Stimulated activated naive B cell treated with anti-CD40 and anti-IgM and Interleukin-4, amounts not matched to agents 10 μg/mL and 1 μg/mL and 100 μg/mL, for 72 hours (primary cell): ENCODE data around the gene VSIR.

Source experiments
- ATAC-seq, 2 donors: fragments of 150-1000 bp; cut with Tn5 transposase; replicated peaks; 2 replicates each; pipeline ENCODE4 v1.10.0; 2021; ENCODE audit warnings: moderate library complexity in 1 of 2
- DNase-seq: peaks from one replicate; pipeline ENCODE4 v3.0.0; 2021
- H3K27ac Mint-ChIP-seq: one replicate; pipeline ENCODE4 v1.8.0; 2022; ENCODE audit warnings: mild to moderate bottlenecking, mixed read lengths
- H3K27me3 Mint-ChIP-seq, 2 donors: one replicate each; pipeline ENCODE4 v1.8.0; 2022; ENCODE audit warnings: mixed read lengths in 2 of 2
- H3K36me3 Mint-ChIP-seq, 2 donors: one replicate each; pipeline ENCODE4 v1.8.0; 2022; ENCODE audit warnings: mixed read lengths in 2 of 2, mild to moderate bottlenecking in 1 of 2
- H3K4me1 Mint-ChIP-seq, 2 donors: one replicate each; pipeline ENCODE4 v1.8.0; 2022; ENCODE audit warnings: mixed read lengths in 2 of 2, mild to moderate bottlenecking in 1 of 2
- H3K4me3 Mint-ChIP-seq, 2 donors: one replicate each; pipeline ENCODE4 v1.8.0; 2022; ENCODE audit warnings: mild to moderate bottlenecking in 2 of 2, mixed read lengths in 2 of 2, moderate library complexity in 1 of 2
- H3K9me3 Mint-ChIP-seq, 2 donors: one replicate each; pipeline ENCODE4 v1.8.0; 2022; ENCODE audit warnings: mixed read lengths in 2 of 2, mild to moderate bottlenecking in 1 of 2

VSIR gene

GRCh38 chr10:71755179-71755879 lies 18.0 kb downstream of the VSIR start:
- Mint-ChIP-seq H3K4me1 (peaks cover 56 to 69% of the 10 kb centered on the region in 2 donors), H3K27ac (no peak overlapping the region), H3K27me3 (no peaks in the 10 kb centered on the region), H3K4me3 (no peak overlapping the region), H3K9me3 (no peaks in the 10 kb centered on the region), H3K36me3 (peaks cover 0 to 10% of the 10 kb centered on the region in 2 donors)
- ATAC-seq (no peak), DNase-seq (no peak)

DNA sequence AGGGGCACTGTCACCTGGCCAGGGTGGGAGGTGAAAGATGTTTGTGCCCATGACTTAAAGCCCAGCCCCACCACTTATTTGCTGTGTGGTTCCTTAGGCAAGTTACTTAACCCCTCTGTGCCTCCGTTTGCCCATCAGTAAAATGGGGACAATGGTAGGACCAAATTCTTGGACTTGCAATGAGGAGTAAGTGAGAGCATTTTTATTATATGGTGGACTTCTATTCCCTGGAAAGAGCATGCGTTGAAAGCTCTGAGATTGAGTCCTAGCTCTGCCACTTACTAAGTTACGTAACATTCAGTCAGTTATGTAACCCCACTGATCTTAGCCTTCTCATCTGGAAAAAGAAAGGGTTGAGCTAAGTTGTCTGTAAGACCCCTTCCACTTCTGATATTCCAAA lies 18.8 kb downstream of the VSIR start:
- no peaks in the 10 kb centered on the region for H3K9me3 Mint-ChIP-seq
- DNase-seq (no peak), ATAC-seq (no peak)
- H3K36me3 Mint-ChIP-seq: peaks cover 0 to 10% of the 10 kb centered on the region in 2 donors
- no peaks in the 10 kb centered on the region for H3K27me3 Mint-ChIP-seq
- no peak overlapping the region for H3K27ac Mint-ChIP-seq
- H3K4me3 Mint-ChIP-seq: no peak overlapping the region
- peaks cover 63 to 75% of the 10 kb centered on the region in 2 donors for H3K4me1 Mint-ChIP-seq

GRCh38 chr10:71753960-71754505 lies 19.3 kb downstream of the VSIR start:
- ATAC-seq: no peak

GRCh38 chr10:71753091-71753959 lies 20.0 kb downstream of the VSIR start:
- Mint-ChIP-seq H3K4me1 (peaks cover 73 to 87% of the 10 kb centered on the region in 2 donors), H3K9me3 (no peaks in the 10 kb centered on the region), H3K27me3 (no peaks in the 10 kb centered on the region), H3K4me3 (peak overlapping the region; percentile 36 to 44), H3K27ac (peak overlapping the region; percentile 21), H3K36me3 (peaks cover 0 to 13% of the 10 kb centered on the region in 2 donors)
- ATAC-seq: no peak
- DNase-seq: no peak

More at GRCh38 chr10:71753960-71754505, 19.3 kb downstream of the VSIR start:
- Mint-ChIP-seq H3K4me1 (peaks cover 66 to 80% of the 10 kb centered on the region in 2 donors), H3K36me3 (peaks cover 0 to 10% of the 10 kb centered on the region in 2 donors), H3K27me3 (no peaks in the 10 kb centered on the region), H3K27ac (peak overlapping the region; percentile 47), H3K4me3 (peak overlapping the region in 1 of 2 donors; percentile 36), H3K9me3 (no peaks in the 10 kb centered on the region)
- no peak for DNase-seq

GRCh38 chr10:71752391-71753090 lies 20.8 kb downstream of the VSIR start:
- Mint-ChIP-seq H3K27ac (peak overlapping the region; percentile 44), H3K4me3 (peak overlapping the region in 1 of 2 donors; percentile 20), H3K27me3 (no peaks in the 10 kb centered on the region), H3K4me1 (peaks cover 73 to 87% of the 10 kb centered on the region in 2 donors), H3K36me3 (peaks cover 0 to 13% of the 10 kb centered on the region in 2 donors), H3K9me3 (peaks cover 0 to 2% of the 10 kb centered on the region in 2 donors)
- DNase-seq (no peak), ATAC-seq (peak in 1 of 2 donors; percentile 13)

DNA sequence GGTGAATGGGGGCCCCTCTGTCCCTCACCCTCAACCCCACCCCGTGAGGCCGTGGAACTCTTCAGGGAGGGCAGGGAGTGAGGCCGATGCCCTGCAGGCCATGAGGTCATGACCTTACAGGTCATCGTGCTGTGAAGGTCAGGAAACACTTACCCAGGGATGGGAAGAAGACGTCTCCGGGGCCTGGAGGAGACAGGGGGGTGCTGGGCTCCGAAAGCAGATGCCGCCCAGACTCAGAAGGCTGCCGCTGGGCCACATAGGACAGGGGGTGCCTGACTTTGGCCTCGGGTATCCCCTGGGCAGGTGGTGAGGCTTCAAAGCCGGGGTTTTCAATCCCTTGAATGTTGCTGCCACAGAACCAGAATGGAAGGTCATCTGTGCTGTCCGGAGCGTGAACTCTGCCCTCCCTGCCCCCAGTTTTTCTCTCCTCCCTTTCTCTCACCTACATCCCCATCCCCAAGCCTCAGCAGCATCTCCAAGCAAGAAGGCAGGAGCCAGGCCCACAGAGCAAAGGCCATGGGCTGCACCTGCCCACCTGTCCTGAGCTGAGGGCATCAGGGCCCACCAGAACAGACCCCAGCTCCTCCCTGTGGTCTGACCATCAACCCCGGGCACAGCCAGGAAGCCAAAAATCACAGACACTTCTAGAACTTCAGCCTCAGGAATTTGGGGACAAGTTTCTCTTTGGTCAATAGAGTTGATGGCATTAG lies 21.6 kb downstream of the VSIR start:
- H3K27me3 Mint-ChIP-seq: no peaks in the 10 kb centered on the region
- H3K36me3 Mint-ChIP-seq: peaks cover 0 to 13% of the 10 kb centered on the region in 2 donors
- H3K4me3 Mint-ChIP-seq: no peak overlapping the region
- H3K27ac Mint-ChIP-seq: peak overlapping the region; percentile 88
- H3K9me3 Mint-ChIP-seq: peaks cover 0 to 2% of the 10 kb centered on the region in 2 donors
- peaks cover 76 to 87% of the 10 kb centered on the region in 2 donors for H3K4me1 Mint-ChIP-seq
- DNase-seq: no peak
- no peak for ATAC-seq

- peaks cover 0 to 13% of the 10 kb centered on the region in 2 donors for H3K36me3 Mint-ChIP-seq
- H3K9me3 Mint-ChIP-seq: peaks cover 0 to 2% of the 10 kb centered on the region in 2 donors
- no peak for DNase-seq
- H3K27me3 Mint-ChIP-seq: no peaks in the 10 kb centered on the region
- H3K4me3 Mint-ChIP-seq: peak overlapping the region; percentile 3 to 7
- ATAC-seq: no peak
- peaks cover 74 to 87% of the 10 kb centered on the region in 2 donors for H3K4me1 Mint-ChIP-seq
- peak overlapping the region; percentile 38 for H3K27ac Mint-ChIP-seq
Measured at GRCh38 chr10:71750986-71751385, 22.3 kb downstream of the VSIR start.

- Mint-ChIP-seq H3K4me1 (peaks cover 79 to 92% of the 10 kb centered on the region in 2 donors), H3K36me3 (peaks cover 0 to 13% of the 10 kb centered on the region in 2 donors), H3K27me3 (no peaks in the 10 kb centered on the region), H3K27ac (peak overlapping the region; percentile 38), H3K4me3 (peak overlapping the region; percentile 3 to 6), H3K9me3 (peaks cover 0 to 2% of the 10 kb centered on the region in 2 donors)
- no peak for DNase-seq
- ATAC-seq: no peak
Measured at GRCh38 chr10:71750124-71750841, 23.0 kb downstream of the VSIR start.

DNA sequence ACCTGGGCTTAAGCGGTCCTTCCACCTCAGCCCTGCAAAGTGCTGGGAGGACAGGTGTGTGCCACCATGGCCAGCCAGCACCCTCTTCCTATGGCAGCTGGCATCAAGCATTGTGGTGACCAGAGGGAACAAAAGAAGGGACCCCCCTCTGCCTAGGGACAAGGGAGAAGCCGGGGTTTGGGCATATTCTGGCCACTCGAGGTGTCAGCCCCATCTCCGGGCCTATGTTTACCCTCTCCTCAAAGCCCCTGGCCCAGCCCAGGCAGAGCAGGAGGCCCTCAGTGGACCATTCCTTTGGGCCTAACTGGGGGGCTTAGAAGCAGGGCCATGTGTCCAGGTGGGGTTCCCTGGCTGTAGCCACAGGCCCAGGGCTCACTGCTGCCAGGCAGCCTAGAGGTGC lies 23.9 kb downstream of the VSIR start:
- H3K36me3 Mint-ChIP-seq: peaks cover 0 to 13% of the 10 kb centered on the region in 2 donors

DNA sequence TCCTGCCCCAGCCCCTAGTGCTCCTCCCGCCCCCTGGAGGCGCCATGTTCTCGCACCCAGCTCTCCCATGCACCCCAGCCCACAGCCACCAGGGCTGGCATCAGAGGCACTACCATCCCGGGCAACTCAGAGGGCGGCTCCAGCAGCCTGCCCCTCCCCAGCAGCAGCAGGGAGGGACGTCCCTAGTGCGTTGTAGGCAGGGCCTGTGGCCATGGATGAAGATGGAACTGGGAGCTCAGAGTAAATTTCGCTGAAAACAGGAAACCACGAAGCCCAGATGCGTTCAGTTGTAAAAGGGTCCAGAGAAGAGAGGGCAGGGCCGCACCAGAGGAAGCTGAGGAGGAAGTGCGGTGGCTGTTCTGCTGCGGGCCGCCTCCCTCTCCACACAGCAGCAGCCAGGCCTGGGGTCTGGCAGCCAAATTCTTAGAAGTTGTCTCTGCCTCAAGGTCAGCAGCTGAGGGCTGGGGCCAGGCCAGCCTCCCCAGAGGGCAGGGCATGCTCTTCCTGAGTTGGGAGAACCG lies 24.6 kb downstream of the VSIR start:
- H3K4me3 Mint-ChIP-seq: peak overlapping the region; percentile 20 to 72
- H3K27me3 Mint-ChIP-seq: no peaks in the 10 kb centered on the region
- peak; percentile 65 for DNase-seq
- peak; percentile 72 to 79 for ATAC-seq
- H3K4me1 Mint-ChIP-seq: peaks cover 73 to 89% of the 10 kb centered on the region in 2 donors
- peaks cover 0 to 13% of the 10 kb centered on the region in 2 donors for H3K36me3 Mint-ChIP-seq
- peak overlapping the region; percentile 96 for H3K27ac Mint-ChIP-seq
- peaks cover 0 to 2% of the 10 kb centered on the region in 2 donors for H3K9me3 Mint-ChIP-seq

More for the DNA sequence above, 23.9 kb downstream of the VSIR start:
- no peaks in the 10 kb centered on the region for H3K27me3 Mint-ChIP-seq
- peaks cover 80 to 96% of the 10 kb centered on the region in 2 donors for H3K4me1 Mint-ChIP-seq
- H3K27ac Mint-ChIP-seq: peak overlapping the region; percentile 96
- DNase-seq: no peak
- peak overlapping the region in 1 of 2 donors; percentile 20 for H3K4me3 Mint-ChIP-seq
- no peak for ATAC-seq
- peaks cover 0 to 2% of the 10 kb centered on the region in 2 donors for H3K9me3 Mint-ChIP-seq

GRCh38 chr10:71747551-71748523 lies 25.5 kb downstream of the VSIR start:
- H3K36me3 Mint-ChIP-seq: peaks cover 0 to 13% of the 10 kb centered on the region in 2 donors
- DNase-seq (no peak), ATAC-seq (peak; percentile 50 to 55)

More at GRCh38 chr10:71747551-71748523, 25.5 kb downstream of the VSIR start:
- no peak overlapping the region for H3K4me3 Mint-ChIP-seq
- H3K27ac Mint-ChIP-seq: peak overlapping the region; percentile 96
- peaks cover 0 to 2% of the 10 kb centered on the region in 2 donors for H3K9me3 Mint-ChIP-seq
- H3K4me1 Mint-ChIP-seq: peaks cover 64 to 81% of the 10 kb centered on the region in 2 donors
- no peaks in the 10 kb centered on the region for H3K27me3 Mint-ChIP-seq
